GM19099 (cell line): ENCODE results near the gene PDRG1.

Source experiments
- POLR2A ChIP-seq: IDR thresholded peaks from 3 replicates; pipeline ENCODE4 v1.6.1; 2011; ENCODE audit warnings: low read depth; ENCODE audit not compliant: insufficient read length; ENCODE audit errors: extremely low read depth

PDRG1 gene

GRCh38 chr20:31974951-31975487, 23.2 kb upstream of the PDRG1 start:
- TF ChIP-seq POLR2A, result no peak

GRCh38 chr20:31974296-31974695, 22.4 kb upstream of the PDRG1 start:
- TF ChIP-seq POLR2A, result no peak

DNA sequence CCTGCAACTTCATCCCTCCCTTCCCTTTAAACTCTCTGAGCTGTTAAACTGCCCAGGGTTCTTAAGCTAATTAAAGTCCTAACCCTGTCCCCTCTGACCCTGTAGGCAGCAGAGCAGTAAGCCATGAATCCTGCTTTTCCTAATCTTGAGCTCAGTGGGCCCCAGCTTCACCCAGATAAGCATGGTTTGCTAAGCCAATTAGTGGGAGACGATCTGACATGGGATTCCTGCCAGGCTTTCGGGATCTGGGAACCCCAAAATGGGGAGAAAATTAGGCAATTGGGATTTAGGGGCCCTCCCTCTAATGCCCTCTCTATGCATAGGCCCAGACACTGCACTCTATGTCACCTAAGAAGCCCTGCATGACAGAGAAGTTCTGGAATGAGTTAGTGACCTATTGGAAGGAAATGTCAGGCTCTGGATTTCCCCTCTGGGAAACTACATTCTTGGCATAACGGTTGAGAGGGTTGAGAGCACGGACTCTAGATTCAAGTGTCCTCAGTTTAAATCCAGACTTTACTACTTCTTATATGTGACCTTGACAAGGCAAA, 20.7 kb upstream of the PDRG1 start:
- no peak for TF ChIP-seq POLR2A

GRCh38 chr20:31969991-31970390, 18.1 kb upstream of the PDRG1 start:
- no peak for TF ChIP-seq POLR2A

- TF ChIP-seq POLR2A, result no peak
Measured at GRCh38 chr20:31968291-31969126, 16.7 kb upstream of the PDRG1 start.

- TF ChIP-seq POLR2A, result no peak
Measured at GRCh38 chr20:31967830-31968249, 16.0 kb upstream of the PDRG1 start, which contains the start of gene XKR7. Gene XKR7 (plus strand): TSS chr20:31968151. CDS start chr20:31968176, 25 bp downstream.

- no peak for TF ChIP-seq POLR2A
Measured at GRCh38 chr20:31966991-31967655, 15.3 kb upstream of the PDRG1 start.

DNA sequence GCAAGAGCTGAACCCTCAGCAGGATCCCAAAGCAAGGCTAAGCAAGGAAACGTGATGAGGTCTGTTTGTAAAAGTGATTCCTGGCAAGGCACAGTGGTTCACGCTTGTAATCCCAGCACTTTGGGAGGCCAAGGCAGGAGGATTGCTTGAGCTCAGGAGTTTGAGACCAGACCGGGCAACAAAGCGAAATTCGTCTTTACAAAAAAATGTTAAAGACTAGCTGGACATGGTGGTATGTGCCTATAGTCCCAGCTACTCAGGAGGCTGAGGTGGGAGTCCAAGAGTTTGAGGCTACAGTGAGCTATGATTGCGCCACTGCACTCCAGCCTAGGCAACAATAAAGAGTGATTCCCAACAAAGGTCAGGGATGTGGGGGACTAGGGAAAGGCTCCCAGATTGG, 12.0 kb upstream of the PDRG1 start:
- no peak for TF ChIP-seq POLR2A

DNA sequence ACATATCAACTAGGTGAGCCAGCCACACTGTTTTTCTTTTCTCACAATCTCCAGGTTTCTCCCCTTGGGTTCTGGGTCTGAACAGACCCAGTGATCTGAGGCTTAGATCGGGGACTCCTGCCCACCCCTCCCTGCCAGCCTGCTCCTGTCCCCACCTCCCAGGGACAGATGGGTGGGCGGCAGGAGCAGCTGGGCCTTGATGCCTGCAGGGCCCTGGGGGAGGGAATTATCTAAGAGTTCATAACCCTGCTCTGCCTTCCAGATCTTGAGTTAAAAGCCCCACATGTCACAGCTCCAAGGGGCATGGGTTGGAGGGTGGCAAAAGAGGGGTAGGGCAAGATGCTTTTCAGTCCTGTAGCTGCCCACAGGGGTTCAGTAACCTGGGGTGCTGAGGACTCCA, 10.9 kb upstream of the PDRG1 start:
- no peak for TF ChIP-seq POLR2A

DNA sequence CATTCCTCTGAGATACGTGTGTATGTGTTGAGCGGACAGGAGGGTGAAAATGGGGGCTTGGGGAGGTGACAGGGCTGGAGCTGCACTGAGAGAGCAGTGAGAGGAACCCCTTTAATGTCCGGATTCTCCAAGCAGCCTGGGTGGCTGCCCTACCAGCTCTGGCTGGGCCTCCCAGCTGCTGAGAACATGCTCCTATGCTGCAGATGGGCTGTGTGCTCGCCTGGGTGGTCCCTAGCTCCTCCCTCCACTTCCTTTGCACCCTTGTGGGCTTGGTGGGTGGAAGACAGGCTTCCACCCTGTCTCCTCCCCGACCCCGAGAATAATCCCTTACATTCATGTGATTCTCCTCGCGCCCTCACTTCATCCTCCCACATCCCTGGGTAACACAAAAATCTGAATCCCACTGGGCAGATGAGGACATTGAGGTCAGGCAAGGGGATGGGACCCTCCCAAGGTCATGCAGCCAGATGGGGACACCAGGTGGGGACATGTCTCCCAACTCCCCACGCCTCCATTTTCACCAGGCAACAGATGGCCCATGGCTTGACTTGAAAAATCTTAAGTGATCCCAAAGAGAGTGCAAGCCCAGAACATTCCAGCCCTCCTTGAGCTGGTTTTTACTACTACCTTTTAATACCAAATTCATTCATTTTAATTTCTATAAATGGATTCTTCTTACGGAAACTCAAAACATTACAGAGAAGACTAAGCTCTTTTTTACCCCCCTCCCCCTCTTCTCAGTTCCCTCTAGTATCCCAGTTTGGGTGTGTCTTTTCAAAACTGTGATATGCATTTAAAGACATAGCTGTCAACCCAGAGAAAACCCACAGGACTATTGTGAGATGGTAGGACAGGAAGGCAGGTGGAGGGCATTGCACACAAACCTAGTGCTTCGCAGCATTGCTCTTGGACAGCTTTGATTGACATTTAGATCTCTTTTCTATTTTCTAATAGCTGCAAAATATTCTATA, 5.0 kb upstream of the PDRG1 start:
- no peak for TF ChIP-seq POLR2A

DNA sequence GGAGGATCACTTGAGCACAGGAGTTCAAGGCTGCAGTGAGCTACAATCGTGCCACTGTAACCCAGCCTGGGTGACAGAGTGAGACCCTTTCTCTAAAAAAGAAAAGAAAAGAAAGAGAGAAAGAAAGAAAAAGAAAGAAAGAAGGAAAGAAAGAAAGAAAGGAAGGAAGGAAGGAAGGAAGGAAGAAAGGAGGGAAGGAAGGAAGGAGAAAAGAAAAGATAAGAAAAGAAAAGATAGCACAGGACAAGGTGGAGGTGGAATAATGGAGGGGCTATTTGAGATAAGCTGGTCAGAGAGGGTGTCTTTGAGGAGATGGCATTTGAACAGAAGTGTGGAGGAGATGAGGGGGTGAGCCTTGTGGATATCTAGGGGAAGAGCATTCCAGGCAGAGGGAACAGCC, 2.7 kb upstream of the PDRG1 start:
- TF ChIP-seq POLR2A, result no peak

GRCh38 chr20:31953556-31954148, 1.8 kb upstream of the PDRG1 start:
- no peak for TF ChIP-seq POLR2A

DNA sequence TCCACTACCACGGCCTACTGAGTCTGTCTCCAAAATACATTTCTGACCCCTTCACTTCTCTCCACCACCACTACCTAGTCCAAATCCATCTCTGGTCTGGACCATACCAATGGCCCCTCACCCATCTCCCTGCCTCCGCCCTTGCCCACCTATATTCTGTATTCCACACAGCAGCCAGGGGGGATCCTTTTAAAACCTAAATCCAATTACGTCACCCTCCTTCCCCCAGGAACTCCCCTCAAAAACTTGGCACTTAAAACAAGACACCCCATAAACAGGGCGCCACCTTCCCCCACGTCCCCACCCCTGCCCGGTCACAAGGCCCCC, 680 bp downstream of the PDRG1 start:
- TF ChIP-seq POLR2A, result no peak
